ENCODE data around the gene HPSE. TPM values are rescaled to one million over a fixed set of nuclear protein-coding genes. Genes with fewer than 3 reads are reported as not detected.
"Not testable (repeated sequence)": the region's sequence is repeated elsewhere in the genome, so short reads cannot be mapped to it uniquely, and the experiment has no call there.

HPSE gene
- total RNA-seq, 1 experiment from 2014 or later: 3.9 TPM

DNA sequence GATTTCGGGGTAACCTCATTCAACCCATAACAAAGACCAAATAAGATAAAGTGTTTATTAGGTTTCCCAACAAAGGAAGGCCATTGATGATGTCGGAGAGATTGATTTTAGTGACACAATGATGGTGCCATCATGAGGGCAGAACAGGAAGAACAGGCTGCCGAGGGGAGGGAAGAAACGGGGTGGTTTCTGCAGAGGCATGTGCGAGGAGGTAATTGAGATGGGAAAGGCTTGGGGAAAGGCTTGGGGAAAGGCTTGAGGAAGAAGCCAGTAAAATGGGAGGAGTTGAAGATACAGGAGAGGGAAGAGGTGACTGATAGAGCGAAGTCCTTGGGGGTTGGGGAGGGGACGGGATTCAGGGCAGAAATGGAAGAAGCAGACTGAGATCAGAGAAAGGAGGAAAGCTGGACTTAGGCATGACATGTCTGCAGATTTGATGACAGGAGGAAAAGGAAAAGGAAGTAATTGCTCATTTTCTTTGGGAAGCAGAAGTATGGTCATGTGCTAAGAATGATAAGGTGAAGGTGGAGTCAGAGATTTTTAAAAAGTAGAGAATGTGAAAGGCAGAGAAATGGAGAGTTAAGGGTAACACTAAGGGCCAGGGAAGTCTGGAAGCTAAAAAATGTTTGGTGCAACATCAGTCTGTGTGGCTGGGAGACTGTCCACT is 6.0 kb downstream of the HPSE start:
- ChIA-PET CTCF (no interaction called here), POLR2A (no interaction called here)
- Histone ChIP-seq H3K27me3 (replicated peaks; ENCODE audit: control insufficient read depth, insufficient read depth, low read length) (no peaks in the 10 kb centered on the region; the same call in 1 of the 2 replicates), H3K4me3 (ENCODE audit: low read depth, low read length) (no peak overlapping the region), H3K4me1 (no peaks in the 10 kb centered on the region), H3K36me3 (ENCODE audit: control insufficient read depth, insufficient read depth, low read length) (no peaks in the 10 kb centered on the region), H3K9me3 (no peaks in the 10 kb centered on the region)
- H3K27me3 Mint-ChIP-seq (ENCODE audit: insufficient read depth, unreplicated experiment): no peaks in the 10 kb centered on the region
- DNase-seq: peak in 1 of 2 experiments; percentile 18
- H3K9me3 Mint-ChIP-seq (ENCODE audit: unreplicated experiment): no peaks in the 10 kb centered on the region
- no peak overlapping the region for H3K27ac Mint-ChIP-seq (ENCODE audit: unreplicated experiment)
- no peak overlapping the region for H3K4me3 Mint-ChIP-seq (ENCODE audit: unreplicated experiment)
- H3K4me1 Mint-ChIP-seq (ENCODE audit: low read depth, unreplicated experiment): no peaks in the 10 kb centered on the region
- TF ChIP-seq, protein P1, sequence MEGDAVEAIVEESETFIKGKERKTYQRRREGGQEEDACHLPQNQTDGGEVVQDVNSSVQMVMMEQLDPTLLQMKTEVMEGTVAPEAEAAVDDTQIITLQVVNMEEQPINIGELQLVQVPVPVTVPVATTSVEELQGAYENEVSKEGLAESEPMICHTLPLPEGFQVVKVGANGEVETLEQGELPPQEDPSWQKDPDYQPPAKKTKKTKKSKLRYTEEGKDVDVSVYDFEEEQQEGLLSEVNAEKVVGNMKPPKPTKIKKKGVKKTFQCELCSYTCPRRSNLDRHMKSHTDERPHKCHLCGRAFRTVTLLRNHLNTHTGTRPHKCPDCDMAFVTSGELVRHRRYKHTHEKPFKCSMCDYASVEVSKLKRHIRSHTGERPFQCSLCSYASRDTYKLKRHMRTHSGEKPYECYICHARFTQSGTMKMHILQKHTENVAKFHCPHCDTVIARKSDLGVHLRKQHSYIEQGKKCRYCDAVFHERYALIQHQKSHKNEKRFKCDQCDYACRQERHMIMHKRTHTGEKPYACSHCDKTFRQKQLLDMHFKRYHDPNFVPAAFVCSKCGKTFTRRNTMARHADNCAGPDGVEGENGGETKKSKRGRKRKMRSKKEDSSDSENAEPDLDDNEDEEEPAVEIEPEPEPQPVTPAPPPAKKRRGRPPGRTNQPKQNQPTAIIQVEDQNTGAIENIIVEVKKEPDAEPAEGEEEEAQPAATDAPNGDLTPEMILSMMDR (IDR thresholded peaks at IDR 0.05; ENCODE audit: insufficient read depth in 1 of 2, low read depth in 1 of 2, low read length in 1 of 2, severe bottlenecking in 1 of 2, unreplicated experiment in 1 of 2): no peak
- no peaks in the 10 kb centered on the region for H3K36me3 Mint-ChIP-seq (ENCODE audit: insufficient read depth, unreplicated experiment)
- BruUV-seq (replicated peaks): no TSS peak
- intact Hi-C loops (cut with micrococcal nuclease; ENCODE audit: unreplicated experiment): loop anchor here (2.0 kb wide), 1 partner anchor 44 kb away; the partner anchor contains the start of gene COQ2

DNA sequence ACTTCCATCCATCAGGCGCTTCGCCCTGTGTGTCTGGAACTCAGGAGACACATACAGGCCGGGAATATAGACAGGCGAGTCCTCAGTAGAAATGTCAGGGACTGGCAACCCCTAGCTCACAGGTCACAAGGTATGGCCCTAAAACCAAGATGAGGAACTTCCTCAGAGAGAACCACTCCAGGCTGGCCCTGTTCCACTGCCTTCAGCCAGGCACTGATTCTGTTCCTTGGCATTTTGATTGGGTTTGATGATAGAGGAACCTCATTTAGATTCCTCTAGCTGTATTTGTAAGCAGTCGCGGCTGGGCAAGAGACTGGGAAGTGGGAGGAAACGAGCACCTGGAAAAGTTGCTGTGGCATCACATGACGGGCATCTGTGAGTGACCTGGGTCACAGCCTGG is 8.1 kb downstream of the HPSE start:
- Histone ChIP-seq H3K4me3 (ENCODE audit: low read depth, low read length) (no peak overlapping the region), H3K36me3 (ENCODE audit: control insufficient read depth, insufficient read depth, low read length) (no peaks in the 10 kb centered on the region), H3K27me3 (replicated peaks; ENCODE audit: control insufficient read depth, insufficient read depth, low read length) (no peaks in the 10 kb centered on the region), H3K4me1 (peaks cover 8% of the 10 kb centered on the region), H3K9me3 (no peaks in the 10 kb centered on the region)
- H3K9me3 Mint-ChIP-seq (ENCODE audit: unreplicated experiment): no peaks in the 10 kb centered on the region
- no peak overlapping the region for H3K4me3 Mint-ChIP-seq (ENCODE audit: unreplicated experiment)
- no peaks in the 10 kb centered on the region for H3K36me3 Mint-ChIP-seq (ENCODE audit: insufficient read depth, unreplicated experiment)
- no peak for DNase-seq
- H3K27ac Mint-ChIP-seq (ENCODE audit: unreplicated experiment): no peak overlapping the region
- CTCF ChIA-PET: no interaction called here
- TF ChIP-seq, protein P1 (IDR thresholded peaks at IDR 0.05; ENCODE audit: insufficient read depth in 1 of 2, low read depth in 1 of 2, low read length in 1 of 2, severe bottlenecking in 1 of 2, unreplicated experiment in 1 of 2): no peak
- POLR2A ChIA-PET: no interaction called here
- intact Hi-C loops (cut with micrococcal nuclease; ENCODE audit: unreplicated experiment): no loop called here
- H3K27me3 Mint-ChIP-seq (ENCODE audit: insufficient read depth, unreplicated experiment): no peaks in the 10 kb centered on the region
- no TSS peak for BruUV-seq (replicated peaks)
- peaks cover 10% of the 10 kb centered on the region for H3K4me1 Mint-ChIP-seq (ENCODE audit: low read depth, unreplicated experiment)

DNA sequence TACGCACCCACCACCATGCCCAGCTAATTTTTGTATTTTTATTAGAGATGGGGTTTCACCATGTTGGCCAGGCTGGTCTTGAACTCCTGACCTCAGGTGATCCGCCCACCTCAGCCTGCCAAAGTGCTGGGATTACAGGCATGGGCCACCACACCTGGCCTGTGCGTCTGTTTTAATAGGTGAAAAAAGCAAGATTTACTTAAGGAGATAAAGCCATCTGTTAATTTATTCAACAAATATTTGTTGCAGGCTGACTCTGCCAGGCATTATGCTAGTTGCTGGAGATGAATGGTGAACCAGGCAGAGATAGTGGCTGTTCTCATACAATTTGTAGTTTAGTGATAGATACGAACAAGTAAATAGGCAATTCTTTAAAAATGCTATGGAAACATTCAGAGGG is 9.3 kb downstream of the HPSE start:
- H3K27ac Mint-ChIP-seq (ENCODE audit: unreplicated experiment); CTCF ChIA-PET; H3K36me3 ChIP-seq (ENCODE audit: control insufficient read depth, insufficient read depth, low read length); intact Hi-C loops (cut with micrococcal nuclease; ENCODE audit: unreplicated experiment); H3K27me3 Mint-ChIP-seq (ENCODE audit: insufficient read depth, unreplicated experiment); H3K36me3 Mint-ChIP-seq (ENCODE audit: insufficient read depth, unreplicated experiment); BruUV-seq (replicated peaks); H3K4me3 Mint-ChIP-seq (ENCODE audit: unreplicated experiment); POLR2A ChIA-PET; DNase-seq; H3K27me3 ChIP-seq (replicated peaks; ENCODE audit: control insufficient read depth, insufficient read depth, low read length); H3K4me1 ChIP-seq; H3K9me3 Mint-ChIP-seq (ENCODE audit: unreplicated experiment); H3K4me3 ChIP-seq (ENCODE audit: low read depth, low read length); H3K9me3 ChIP-seq: not testable (repeated sequence)
- peaks cover 10% of the 10 kb centered on the region for H3K4me1 Mint-ChIP-seq (ENCODE audit: low read depth, unreplicated experiment)

Measured in Caco-2 (cell line).